Activated T-cell treated with anti-CD3 and anti-CD28 coated beads, Interleukin-2, amount 50 U/mL, for 72 hours (primary cell): ENCODE results near the gene AGAP2. TPM values are rescaled to one million over a fixed set of nuclear protein-coding genes. Genes with fewer than 3 reads are reported as not detected.
"Not testable (repeated sequence)": the region's sequence is repeated elsewhere in the genome, so short reads cannot be mapped to it uniquely, and the experiment has no call there.

Experiments used
- ATAC-seq, 2 donors: fragments of 150-1000 bp; cut with Tn5 transposase; replicated peaks in 1 of 2; 2 replicates each; pipeline ENCODE4 v1.10.0; 2021; ENCODE audit warnings: moderate library complexity in 2 of 2, mild to moderate bottlenecking in 1 of 2
- DNase-seq, 2 donors: peaks; one replicate each; pipeline ENCODE4 v3.0.0; 2021 to 2022; ENCODE audit warnings: mixed read lengths in 1 of 2
- H3K27ac Mint-ChIP-seq: one replicate; pipeline ENCODE4 v1.8.0; 2022; ENCODE audit warnings: mild to moderate bottlenecking, moderate library complexity, mixed read lengths
- H3K27me3 Mint-ChIP-seq: one replicate; pipeline ENCODE4 v1.8.0; 2022; ENCODE audit warnings: low read depth, mixed read lengths
- H3K36me3 Mint-ChIP-seq, 2 donors: one replicate each; pipeline ENCODE4 v1.8.0; 2022; ENCODE audit warnings: mixed read lengths in 2 of 2, mild to moderate bottlenecking in 1 of 2; ENCODE audit not compliant: insufficient read depth in 2 of 2
- H3K4me1 Mint-ChIP-seq: one replicate; pipeline ENCODE4 v1.8.0; 2022; ENCODE audit warnings: low read depth, mixed read lengths
- H3K4me3 Mint-ChIP-seq, 2 donors: one replicate each; pipeline ENCODE4 v1.8.0; 2022; ENCODE audit warnings: mild to moderate bottlenecking in 2 of 2, mixed read lengths in 2 of 2, moderate library complexity in 2 of 2
- H3K9me3 Mint-ChIP-seq, 2 donors: one replicate each; pipeline ENCODE4 v1.8.0; 2022; ENCODE audit warnings: mixed read lengths in 2 of 2
- total RNA-seq, 2 donors: library from RNA; stranded (reverse); gene quantifications; one replicate each; pipeline ENCODE4 v1.2.3, GENCODE V29; 2022

AGAP2 gene
- total RNA-seq, 2 donors from 2014 or later, result 21.7 to 26.9 TPM

- ATAC-seq, result no peak
- H3K27me3 Mint-ChIP-seq, result no peaks in the 10 kb centered on the region
- peaks cover 4 to 12% of the 10 kb centered on the region in 2 donors for H3K36me3 Mint-ChIP-seq
- H3K9me3 Mint-ChIP-seq, result no peaks in the 10 kb centered on the region
- no peaks in the 10 kb centered on the region for H3K4me1 Mint-ChIP-seq
- DNase-seq, result no peak
- no peak overlapping the region for H3K4me3 Mint-ChIP-seq
- no peak overlapping the region for H3K27ac Mint-ChIP-seq
Observed at GRCh38 chr12:57717846-57718640, 20.5 kb downstream of the AGAP2 start.

DNA sequence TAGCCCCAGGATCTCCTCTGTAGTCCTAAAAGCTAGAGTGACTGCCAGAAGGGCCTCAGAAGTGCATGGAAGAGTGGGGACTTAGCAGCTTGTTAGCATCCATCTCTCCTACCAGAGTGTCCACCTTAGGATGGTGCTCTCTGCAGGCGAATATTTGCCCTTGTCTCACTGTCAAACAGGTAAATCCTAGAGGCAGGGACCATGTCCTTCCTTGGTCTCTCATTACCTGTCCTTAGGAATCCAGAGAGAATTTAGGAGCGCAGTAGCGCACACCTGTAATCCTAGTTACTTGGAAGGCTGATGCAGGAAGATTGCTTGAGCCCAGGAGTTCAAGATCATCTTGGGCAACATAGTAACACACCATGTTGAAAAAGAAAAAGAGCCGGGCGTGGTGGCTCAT lies 21.4 kb downstream of the AGAP2 start:
- DNase-seq (no peak), ATAC-seq (no peak)
- H3K4me1 Mint-ChIP-seq, result no peaks in the 10 kb centered on the region
- peaks cover 4 to 14% of the 10 kb centered on the region in 2 donors for H3K36me3 Mint-ChIP-seq
- H3K27ac Mint-ChIP-seq, result no peak overlapping the region
- no peaks in the 10 kb centered on the region for H3K9me3 Mint-ChIP-seq
- no peak overlapping the region for H3K4me3 Mint-ChIP-seq
- no peaks in the 10 kb centered on the region for H3K27me3 Mint-ChIP-seq

GRCh38 chr12:57716305-57716704 lies 22.2 kb downstream of the AGAP2 start:
- Mint-ChIP-seq H3K27me3 (no peaks in the 10 kb centered on the region), H3K27ac (no peak overlapping the region), H3K4me3 (no peak overlapping the region), H3K4me1 (no peaks in the 10 kb centered on the region), H3K9me3 (no peaks in the 10 kb centered on the region), H3K36me3 (peaks cover 4 to 15% of the 10 kb centered on the region in 2 donors)
- no peak for ATAC-seq
- no peak for DNase-seq

- no peak overlapping the region for H3K4me3 Mint-ChIP-seq
- H3K36me3 Mint-ChIP-seq, result peaks cover 4 to 15% of the 10 kb centered on the region in 2 donors
- no peak for ATAC-seq
- H3K4me1 Mint-ChIP-seq, result no peaks in the 10 kb centered on the region
- H3K9me3 Mint-ChIP-seq, result no peaks in the 10 kb centered on the region
- no peaks in the 10 kb centered on the region for H3K27me3 Mint-ChIP-seq
- no peak overlapping the region for H3K27ac Mint-ChIP-seq
- DNase-seq, result no peak
Observed at GRCh38 chr12:57715786-57716185, 22.8 kb downstream of the AGAP2 start.

DNA sequence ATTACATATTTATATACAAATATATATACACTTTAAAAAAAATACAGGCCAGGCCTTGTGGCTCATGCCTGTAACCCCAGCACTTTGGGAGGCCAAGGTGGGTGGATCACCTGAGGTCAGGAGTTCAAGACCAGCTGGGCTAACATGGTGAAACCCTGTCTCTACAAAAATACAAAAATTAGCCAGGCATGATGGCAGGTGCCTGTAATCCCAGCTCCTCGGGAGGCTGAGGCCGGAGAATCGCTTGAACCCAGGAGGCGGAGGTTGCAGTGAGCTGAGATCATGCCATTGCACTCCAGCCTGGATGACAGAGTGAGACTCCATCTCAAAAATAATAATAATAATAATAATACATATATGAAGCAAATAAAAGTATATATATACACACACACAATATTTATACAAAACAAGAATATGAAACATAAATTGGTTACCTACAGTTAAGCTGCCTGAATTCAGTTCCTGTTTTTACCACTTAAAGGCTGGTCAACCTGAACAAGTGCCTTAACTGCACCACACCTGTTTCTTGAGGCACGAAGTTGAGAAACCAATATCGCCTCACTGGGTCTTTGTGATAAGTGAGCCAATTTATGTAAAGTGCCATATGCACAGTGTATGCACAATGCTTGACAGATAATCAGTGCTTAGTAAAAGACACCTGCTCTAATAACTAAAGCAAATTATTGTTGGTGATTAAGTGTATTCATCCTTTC lies 23.4 kb downstream of the AGAP2 start:
- not testable (repeated sequence) for H3K4me1 Mint-ChIP-seq, H3K27ac Mint-ChIP-seq, H3K9me3 Mint-ChIP-seq, DNase-seq, H3K27me3 Mint-ChIP-seq, H3K4me3 Mint-ChIP-seq, ATAC-seq
- peaks cover 4 to 15% of the 10 kb centered on the region in 2 donors for H3K36me3 Mint-ChIP-seq

GRCh38 chr12:57713209-57713608 lies 25.3 kb downstream of the AGAP2 start:
- peaks cover 3 to 9% of the 10 kb centered on the region in 2 donors for H3K36me3 Mint-ChIP-seq

GRCh38 chr12:57712701-57713100 lies 25.8 kb downstream of the AGAP2 start:
- no peak for ATAC-seq
- DNase-seq, result no peak
- Mint-ChIP-seq H3K4me3 (no peak overlapping the region), H3K27me3 (no peaks in the 10 kb centered on the region), H3K27ac (no peak overlapping the region), H3K4me1 (no peaks in the 10 kb centered on the region), H3K36me3 (peaks cover 0 to 5% of the 10 kb centered on the region in 2 donors), H3K9me3 (no peaks in the 10 kb centered on the region)

More at GRCh38 chr12:57713209-57713608, 25.3 kb downstream of the AGAP2 start:
- no peaks in the 10 kb centered on the region for H3K27me3 Mint-ChIP-seq
- H3K9me3 Mint-ChIP-seq, result no peaks in the 10 kb centered on the region
- H3K4me3 Mint-ChIP-seq, result no peak overlapping the region
- no peak for DNase-seq
- H3K4me1 Mint-ChIP-seq, result no peaks in the 10 kb centered on the region
- ATAC-seq, result no peak
- no peak overlapping the region for H3K27ac Mint-ChIP-seq

- H3K4me3 Mint-ChIP-seq, result no peak overlapping the region
- DNase-seq (no peak), ATAC-seq (no peak)
- peaks cover 6 to 29% of the 10 kb centered on the region in 2 donors for H3K36me3 Mint-ChIP-seq
- H3K27ac Mint-ChIP-seq, result no peak overlapping the region
- H3K4me1 Mint-ChIP-seq, result no peaks in the 10 kb centered on the region
- no peaks in the 10 kb centered on the region for H3K27me3 Mint-ChIP-seq
- H3K9me3 Mint-ChIP-seq, result no peaks in the 10 kb centered on the region
Observed at GRCh38 chr12:57708296-57708695, 30.2 kb downstream of the AGAP2 start.

DNA sequence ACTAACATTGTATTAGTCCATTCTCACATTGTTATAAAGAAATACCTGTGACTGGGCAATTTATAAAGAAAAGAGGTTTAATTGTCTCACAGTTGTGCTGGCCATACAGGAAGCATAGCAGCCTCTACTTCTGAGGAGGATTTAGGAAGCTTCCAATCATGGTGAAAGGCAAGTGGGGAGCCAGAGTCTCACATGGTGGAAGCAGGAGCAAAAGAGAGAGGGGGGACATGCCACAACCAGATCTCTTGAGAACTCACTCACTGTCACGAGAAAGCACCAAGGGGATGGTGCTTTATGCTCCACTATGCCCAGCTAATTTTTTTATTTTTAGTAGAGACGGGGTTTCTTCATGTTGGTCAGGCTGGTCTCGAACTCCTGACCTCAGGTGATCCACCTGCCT lies 31.3 kb downstream of the AGAP2 start:
- no peaks in the 10 kb centered on the region for H3K27me3 Mint-ChIP-seq
- no peak overlapping the region for H3K4me3 Mint-ChIP-seq
- peaks cover 12 to 36% of the 10 kb centered on the region in 2 donors for H3K36me3 Mint-ChIP-seq
- ATAC-seq (no peak), DNase-seq (no peak)
- H3K9me3 Mint-ChIP-seq, result peaks cover 0 to 4% of the 10 kb centered on the region in 2 donors
- H3K4me1 Mint-ChIP-seq, result no peaks in the 10 kb centered on the region
- H3K27ac Mint-ChIP-seq, result no peak overlapping the region

DNA sequence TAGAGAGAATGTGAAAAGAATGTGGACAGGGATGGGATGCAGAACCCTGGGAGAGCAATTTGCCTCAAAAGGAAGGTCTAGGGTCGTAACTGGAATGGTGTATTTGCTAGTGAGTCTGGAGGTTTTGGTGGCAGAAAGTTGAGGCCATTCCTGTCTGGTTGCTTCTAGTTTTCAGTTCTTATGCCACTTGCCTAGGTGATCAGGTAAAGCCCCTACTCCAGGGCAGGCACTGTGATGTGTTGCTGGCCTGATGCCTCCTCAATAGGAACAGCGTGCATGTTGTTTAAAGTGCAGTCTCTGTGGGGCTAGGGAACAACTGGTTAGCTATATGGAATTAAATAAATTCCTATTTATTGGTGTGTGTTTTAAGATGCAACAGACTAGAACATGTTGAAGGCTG lies 38.2 kb downstream of the AGAP2 start:
- DNase-seq (no peak), ATAC-seq (no peak)
- Mint-ChIP-seq H3K4me3 (no peak overlapping the region), H3K36me3 (peaks cover 27 to 43% of the 10 kb centered on the region in 2 donors), H3K27me3 (no peaks in the 10 kb centered on the region), H3K9me3 (peaks cover 0 to 4% of the 10 kb centered on the region in 2 donors), H3K27ac (no peak overlapping the region), H3K4me1 (no peaks in the 10 kb centered on the region)

DNA sequence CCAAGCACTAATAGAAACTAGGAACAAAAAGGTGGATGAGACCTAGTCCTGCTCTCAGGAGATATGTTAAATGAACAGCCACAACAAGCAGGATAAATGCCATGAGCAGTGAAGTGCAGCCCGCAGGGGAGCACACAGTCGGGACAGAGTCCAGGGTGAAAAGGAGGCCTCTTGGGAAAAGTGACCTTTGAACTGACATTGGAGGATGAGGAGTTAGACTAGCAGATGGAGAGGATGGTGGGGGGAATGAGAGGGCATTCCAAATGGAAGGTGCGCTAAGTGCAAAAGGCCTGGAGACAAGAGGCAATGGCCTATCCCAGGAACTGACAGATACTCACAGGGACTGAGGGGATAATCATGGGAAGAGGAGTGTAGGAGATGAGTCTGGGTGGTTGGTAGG lies 40.1 kb downstream of the AGAP2 start:
- Mint-ChIP-seq H3K4me3 (no peak overlapping the region), H3K9me3 (peaks cover 0 to 4% of the 10 kb centered on the region in 2 donors), H3K4me1 (no peaks in the 10 kb centered on the region), H3K27me3 (no peaks in the 10 kb centered on the region), H3K27ac (no peak overlapping the region), H3K36me3 (peaks cover 24 to 26% of the 10 kb centered on the region in 2 donors)
- ATAC-seq (no peak), DNase-seq (no peak)

- no peak for DNase-seq
- Mint-ChIP-seq H3K4me3 (no peak overlapping the region), H3K9me3 (no peaks in the 10 kb centered on the region), H3K27me3 (no peaks in the 10 kb centered on the region), H3K27ac (no peak overlapping the region), H3K4me1 (no peaks in the 10 kb centered on the region), H3K36me3 (peaks cover 17 to 18% of the 10 kb centered on the region in 2 donors)
- no peak for ATAC-seq
Observed at GRCh38 chr12:57697076-57697475, 41.5 kb downstream of the AGAP2 start.

DNA sequence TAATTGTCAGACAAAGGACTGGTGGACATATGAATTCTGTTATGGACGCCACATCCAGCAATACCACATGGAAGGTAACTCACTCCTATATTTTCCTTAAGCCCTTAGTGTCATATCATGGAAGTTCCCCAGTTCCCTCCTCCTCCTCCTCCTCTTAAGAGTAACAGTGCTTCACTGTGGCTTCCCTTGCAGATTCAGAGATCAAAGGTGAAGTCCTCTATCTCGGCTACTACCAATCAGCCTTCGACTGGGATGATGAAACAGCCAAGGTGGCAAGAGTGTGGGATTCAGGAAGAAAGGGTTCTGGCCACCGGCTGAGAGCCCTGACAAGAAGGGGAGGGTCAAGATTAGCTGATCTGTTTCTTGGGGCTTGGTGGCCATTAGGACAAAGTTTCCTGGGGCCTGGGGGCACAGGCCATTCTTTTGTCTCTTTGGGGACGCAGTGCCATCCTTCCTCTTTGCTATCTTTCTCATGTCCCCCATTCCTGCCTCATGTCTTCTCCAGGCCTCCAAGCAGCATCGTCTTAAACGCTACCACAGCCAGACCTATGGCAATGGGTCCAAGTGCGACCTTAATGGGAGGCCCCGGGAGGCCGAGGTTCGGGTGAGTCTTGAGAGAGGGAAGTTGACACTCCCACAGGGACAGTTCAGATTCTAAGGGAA lies 42.6 kb downstream of the AGAP2 start:
- Mint-ChIP-seq H3K36me3 (peaks cover 17% of the 10 kb centered on the region in 2 donors), H3K4me3 (no peak overlapping the region), H3K9me3 (no peaks in the 10 kb centered on the region), H3K27ac (no peak overlapping the region), H3K27me3 (peaks cover 1% of the 10 kb centered on the region), H3K4me1 (no peaks in the 10 kb centered on the region)
- no peak for DNase-seq
- ATAC-seq, result no peak
